ENCODE results near the gene BET1L.

GRCh38 chr11:221539-221938 is 14.3 kb upstream of the BET1L start:
- TF ChIP-seq POLR2A (IDR thresholded peaks at IDR 0.05): no peak
- no peak for TF ChIP-seq CTCF (IDR thresholded peaks at IDR 0.05)

Data from lower leg skin (tissue), 3 donors.